ENCODE measurements around the gene ACTG1.

ACTG1 gene

DNA sequence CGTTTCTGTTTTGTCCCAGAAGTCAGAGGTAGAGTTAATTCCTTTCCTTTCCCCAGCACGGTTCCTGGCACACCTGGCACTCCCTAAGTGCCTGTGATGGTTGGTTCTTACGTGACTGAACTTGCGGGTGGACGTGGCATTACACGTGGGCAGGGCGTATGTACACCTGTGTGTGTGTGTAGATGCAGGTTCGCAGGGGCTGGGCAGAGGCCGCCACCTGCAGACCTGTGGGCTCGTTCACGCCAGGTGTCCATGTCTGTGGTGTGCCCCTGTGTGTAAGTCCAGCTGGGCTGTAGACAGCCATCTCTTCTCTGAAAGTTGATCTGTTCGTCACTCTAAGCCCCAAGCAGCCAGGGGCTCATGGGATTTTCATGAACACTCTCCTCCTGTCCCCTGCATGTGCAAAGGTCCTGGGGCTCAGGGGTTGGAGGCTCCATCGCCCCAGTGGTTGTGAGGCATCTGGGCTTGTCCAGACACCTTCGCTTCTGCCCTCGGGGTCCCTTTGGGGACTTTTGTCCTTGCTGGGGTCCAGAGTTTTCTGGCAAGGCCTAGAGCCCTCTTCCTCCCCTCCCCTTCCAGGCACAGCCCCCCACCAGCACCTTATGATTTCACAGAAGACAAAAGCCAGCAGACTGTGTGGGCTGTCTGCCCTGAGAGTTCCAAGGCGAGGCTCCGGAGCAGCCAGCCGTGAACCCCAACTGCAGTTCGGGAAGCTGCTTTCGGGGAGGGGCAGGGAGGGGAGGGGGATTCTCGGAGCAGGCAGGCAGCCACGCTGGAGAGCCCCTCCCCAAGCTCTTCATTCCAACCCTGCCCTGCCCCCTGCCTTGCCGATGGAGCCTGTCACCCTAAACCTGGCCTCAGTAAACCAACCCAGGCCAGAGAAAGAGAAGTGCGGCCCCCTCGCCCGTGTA lies 10.1 kb upstream of the ACTG1 start:
- H3K4me3 ChIP-seq (IDR thresholded peaks at IDR 0.05; ENCODE audit: insufficient read depth, low read depth, low read length): no peak overlapping the region
- no peaks in the 10 kb centered on the region for H4K20me1 ChIP-seq (ENCODE audit: insufficient read depth)
- peaks cover 50% of the 10 kb centered on the region for H3K27me3 ChIP-seq (ENCODE audit: insufficient read depth, low read depth)
- TF ChIP-seq, protein P1, sequence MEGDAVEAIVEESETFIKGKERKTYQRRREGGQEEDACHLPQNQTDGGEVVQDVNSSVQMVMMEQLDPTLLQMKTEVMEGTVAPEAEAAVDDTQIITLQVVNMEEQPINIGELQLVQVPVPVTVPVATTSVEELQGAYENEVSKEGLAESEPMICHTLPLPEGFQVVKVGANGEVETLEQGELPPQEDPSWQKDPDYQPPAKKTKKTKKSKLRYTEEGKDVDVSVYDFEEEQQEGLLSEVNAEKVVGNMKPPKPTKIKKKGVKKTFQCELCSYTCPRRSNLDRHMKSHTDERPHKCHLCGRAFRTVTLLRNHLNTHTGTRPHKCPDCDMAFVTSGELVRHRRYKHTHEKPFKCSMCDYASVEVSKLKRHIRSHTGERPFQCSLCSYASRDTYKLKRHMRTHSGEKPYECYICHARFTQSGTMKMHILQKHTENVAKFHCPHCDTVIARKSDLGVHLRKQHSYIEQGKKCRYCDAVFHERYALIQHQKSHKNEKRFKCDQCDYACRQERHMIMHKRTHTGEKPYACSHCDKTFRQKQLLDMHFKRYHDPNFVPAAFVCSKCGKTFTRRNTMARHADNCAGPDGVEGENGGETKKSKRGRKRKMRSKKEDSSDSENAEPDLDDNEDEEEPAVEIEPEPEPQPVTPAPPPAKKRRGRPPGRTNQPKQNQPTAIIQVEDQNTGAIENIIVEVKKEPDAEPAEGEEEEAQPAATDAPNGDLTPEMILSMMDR (conservative IDR thresholded peaks at IDR 0.05; ENCODE audit: low read depth, low read length): no peak
- no peak overlapping the region for H3K27ac ChIP-seq
- no peaks in the 10 kb centered on the region for H3K4me1 ChIP-seq (ENCODE audit: low read depth, poor library complexity, severe bottlenecking)
- no peak overlapping the region for H3K4me2 ChIP-seq
- no peak overlapping the region for H2AFZ ChIP-seq (ENCODE audit: low read depth)
- no peak overlapping the region for H3K9ac ChIP-seq
- no peaks in the 10 kb centered on the region for H3K79me2 ChIP-seq (ENCODE audit: insufficient read depth, low read depth)
- no peaks in the 10 kb centered on the region for H3K36me3 ChIP-seq (ENCODE audit: insufficient read depth)

DNA sequence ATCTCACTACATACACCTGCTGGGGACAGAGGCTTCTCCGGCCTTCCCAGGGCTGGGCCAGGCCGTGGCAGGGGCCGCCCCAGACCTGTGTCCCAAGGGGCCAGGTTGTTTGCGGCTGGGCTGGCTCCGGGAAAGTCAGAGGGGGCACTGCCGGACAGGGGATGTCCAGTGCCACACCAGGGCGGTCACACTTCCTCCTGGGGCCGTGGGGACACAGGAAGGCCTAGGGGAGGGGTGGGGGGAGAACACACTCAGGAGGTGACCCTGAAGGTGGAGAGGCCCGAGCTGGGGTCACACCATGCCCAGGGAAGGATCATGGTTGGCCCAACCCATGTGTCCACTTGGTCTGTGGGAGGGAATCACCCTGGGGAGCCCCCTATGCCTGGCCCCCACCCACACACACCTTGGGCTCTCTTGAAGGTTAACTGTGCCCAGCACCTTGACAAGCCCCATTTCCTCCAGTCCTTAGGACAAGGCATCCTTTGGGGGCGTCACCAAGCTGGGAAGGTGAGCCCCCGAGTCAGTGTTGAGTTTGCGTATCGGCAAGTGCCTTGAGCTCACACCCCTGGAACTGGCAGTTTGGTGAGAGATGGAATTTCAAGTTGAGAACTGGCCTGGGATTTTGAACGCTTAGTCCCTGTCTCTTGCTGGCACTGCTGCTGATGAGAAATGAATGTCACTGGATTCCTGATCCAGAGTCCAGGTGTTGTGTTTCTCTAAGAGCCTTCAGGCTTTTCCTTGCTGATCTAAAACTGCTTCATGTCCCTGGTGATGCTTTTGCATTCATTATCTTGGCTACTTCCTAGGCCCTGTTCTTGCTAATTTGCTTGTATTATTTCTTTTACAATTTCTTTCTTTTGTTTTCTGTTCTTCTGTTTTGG lies 7.7 kb upstream of the ACTG1 start:
- TF ChIP-seq, protein P1 (conservative IDR thresholded peaks at IDR 0.05; ENCODE audit: low read depth, low read length): no peak
- Histone ChIP-seq H2AFZ (ENCODE audit: low read depth) (no peak overlapping the region), H3K27ac (no peak overlapping the region), H3K9ac (no peak overlapping the region), H3K4me3 (IDR thresholded peaks at IDR 0.05; ENCODE audit: insufficient read depth, low read depth, low read length) (no peak overlapping the region), H3K79me2 (ENCODE audit: insufficient read depth, low read depth) (no peaks in the 10 kb centered on the region; the same call in 1 of the 2 replicates), H3K36me3 (ENCODE audit: insufficient read depth) (no peaks in the 10 kb centered on the region), H3K27me3 (ENCODE audit: insufficient read depth, low read depth) (peaks cover 25% of the 10 kb centered on the region; the same call in 1 of the 2 replicates), H4K20me1 (ENCODE audit: insufficient read depth) (no peaks in the 10 kb centered on the region), H3K4me2 (no peak overlapping the region), H3K4me1 (ENCODE audit: low read depth, poor library complexity, severe bottlenecking) (peaks cover 7% of the 10 kb centered on the region)

DNA sequence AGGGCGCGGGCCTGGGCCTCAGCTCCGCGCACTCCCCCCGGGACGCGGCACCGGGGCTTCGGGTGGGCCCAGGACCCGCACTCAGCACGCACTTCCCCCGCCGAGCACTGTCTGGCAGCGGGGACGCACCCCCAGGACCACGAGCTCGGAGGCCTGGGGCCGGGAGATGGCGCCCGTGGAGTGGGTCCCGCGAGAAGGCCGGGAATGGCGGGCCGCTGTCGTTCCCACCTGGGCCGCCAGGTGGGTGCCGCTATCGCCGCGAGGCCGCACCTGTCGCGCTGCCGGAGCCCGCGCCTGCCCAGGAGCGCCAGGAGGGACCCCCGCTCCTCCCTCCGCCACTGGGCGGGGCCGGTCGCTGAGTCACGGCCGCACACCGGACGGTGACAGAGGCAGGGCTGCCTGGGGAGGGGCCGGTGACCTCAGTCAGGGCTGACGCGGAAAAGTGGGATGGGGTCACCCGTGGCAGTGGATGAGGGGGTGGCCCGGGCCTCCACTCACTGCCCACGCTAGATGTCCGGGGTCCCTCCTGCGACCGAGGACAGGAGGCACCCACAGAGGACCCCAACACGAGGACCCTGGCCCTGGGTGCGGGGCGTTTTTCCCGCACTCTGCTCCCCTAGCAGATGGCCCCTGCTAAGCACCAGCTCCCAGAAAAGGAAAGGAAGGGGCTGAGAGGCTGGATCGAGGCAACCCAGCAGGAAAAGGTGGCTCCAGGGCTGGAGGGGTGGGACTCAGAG lies 6.9 kb upstream of the ACTG1 start:
- Histone ChIP-seq H4K20me1 (ENCODE audit: insufficient read depth) (no peaks in the 10 kb centered on the region), H2AFZ (ENCODE audit: low read depth) (no peak overlapping the region), H3K4me2 (no peak overlapping the region), H3K36me3 (ENCODE audit: insufficient read depth) (no peaks in the 10 kb centered on the region), H3K27ac (no peak overlapping the region), H3K79me2 (ENCODE audit: insufficient read depth, low read depth) (no peaks in the 10 kb centered on the region; the same call in 1 of the 2 replicates), H3K4me1 (ENCODE audit: low read depth, poor library complexity, severe bottlenecking) (peaks cover 7% of the 10 kb centered on the region), H3K27me3 (ENCODE audit: insufficient read depth, low read depth) (peaks cover 19% of the 10 kb centered on the region; the same call in 1 of the 2 replicates), H3K4me3 (IDR thresholded peaks at IDR 0.05; ENCODE audit: insufficient read depth, low read depth, low read length) (no peak overlapping the region), H3K9ac (no peak overlapping the region)
- TF ChIP-seq, protein P1 (conservative IDR thresholded peaks at IDR 0.05; ENCODE audit: low read depth, low read length): no peak

DNA sequence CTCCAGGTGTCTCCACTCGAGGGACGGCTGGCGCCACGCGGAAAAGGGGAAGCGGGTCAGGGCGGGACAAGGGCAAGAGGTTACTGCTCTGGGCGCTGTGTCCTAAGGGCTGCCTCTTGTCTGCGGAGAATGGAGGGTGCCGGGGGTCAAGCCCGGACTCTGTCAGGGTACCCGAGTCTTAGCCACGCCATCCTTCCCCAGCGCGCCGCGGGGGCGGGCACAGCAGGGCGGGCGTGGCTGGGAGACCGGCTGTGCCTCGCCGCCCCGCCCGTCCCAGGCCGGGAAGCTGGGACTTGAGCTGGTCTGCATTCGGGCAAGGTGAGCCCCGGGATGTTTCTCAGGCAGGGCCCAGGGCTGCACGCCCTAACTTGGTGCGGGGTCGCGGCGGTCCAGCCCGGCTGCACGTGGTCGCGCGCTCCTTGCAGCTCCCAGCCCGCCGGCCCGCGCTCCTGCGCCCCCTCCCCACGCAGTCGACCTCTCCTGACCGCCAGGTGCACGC lies 6.2 kb upstream of the ACTG1 start:
- H3K27ac ChIP-seq: no peak overlapping the region
- H3K4me2 ChIP-seq: no peak overlapping the region
- H4K20me1 ChIP-seq (ENCODE audit: insufficient read depth): no peaks in the 10 kb centered on the region
- H3K4me1 ChIP-seq (ENCODE audit: low read depth, poor library complexity, severe bottlenecking): peaks cover 7% of the 10 kb centered on the region
- no peak overlapping the region for H3K9ac ChIP-seq
- H3K27me3 ChIP-seq (ENCODE audit: insufficient read depth, low read depth): peaks cover 15% of the 10 kb centered on the region; the same call in 1 of the 2 replicates
- H2AFZ ChIP-seq (ENCODE audit: low read depth): no peak overlapping the region
- TF ChIP-seq, protein P1 (conservative IDR thresholded peaks at IDR 0.05; ENCODE audit: low read depth, low read length): no peak
- no peaks in the 10 kb centered on the region; the same call in 1 of the 2 replicates for H3K79me2 ChIP-seq (ENCODE audit: insufficient read depth, low read depth)
- H3K36me3 ChIP-seq (ENCODE audit: insufficient read depth): no peaks in the 10 kb centered on the region
- no peak overlapping the region for H3K4me3 ChIP-seq (IDR thresholded peaks at IDR 0.05; ENCODE audit: insufficient read depth, low read depth, low read length)

Data from KMS-11 (cell line).